KOPT-K1 (cell line): Measurements from ENCODE around the gene ONECUT1.

Experiments
- H3K27ac ChIP-seq: fragments of 200-600 bp; sonication (generic); 2 replicates; pipeline ENCODE4 v1.5.1; 2016; ENCODE audit warnings: antibody characterized with exemption, mild to moderate bottlenecking, low read depth, low read length; ENCODE audit not compliant: poor library complexity, severe bottlenecking
- H3K36me3 ChIP-seq: fragments of 200-600 bp; sonication (generic); 2 replicates; pipeline ENCODE4 v1.5.1; 2017; ENCODE audit warnings: antibody characterized with exemption, mild to moderate bottlenecking, low read length, moderate library complexity; ENCODE audit not compliant: insufficient read depth
- H3K9me3 ChIP-seq: fragments of 200-600 bp; sonication (generic); 2 replicates; pipeline ENCODE4 v1.5.1; 2017; ENCODE audit warnings: antibody characterized with exemption, low read length, mild to moderate bottlenecking; ENCODE audit not compliant: insufficient read depth, poor library complexity, severe bottlenecking

Gene ONECUT1

DNA sequence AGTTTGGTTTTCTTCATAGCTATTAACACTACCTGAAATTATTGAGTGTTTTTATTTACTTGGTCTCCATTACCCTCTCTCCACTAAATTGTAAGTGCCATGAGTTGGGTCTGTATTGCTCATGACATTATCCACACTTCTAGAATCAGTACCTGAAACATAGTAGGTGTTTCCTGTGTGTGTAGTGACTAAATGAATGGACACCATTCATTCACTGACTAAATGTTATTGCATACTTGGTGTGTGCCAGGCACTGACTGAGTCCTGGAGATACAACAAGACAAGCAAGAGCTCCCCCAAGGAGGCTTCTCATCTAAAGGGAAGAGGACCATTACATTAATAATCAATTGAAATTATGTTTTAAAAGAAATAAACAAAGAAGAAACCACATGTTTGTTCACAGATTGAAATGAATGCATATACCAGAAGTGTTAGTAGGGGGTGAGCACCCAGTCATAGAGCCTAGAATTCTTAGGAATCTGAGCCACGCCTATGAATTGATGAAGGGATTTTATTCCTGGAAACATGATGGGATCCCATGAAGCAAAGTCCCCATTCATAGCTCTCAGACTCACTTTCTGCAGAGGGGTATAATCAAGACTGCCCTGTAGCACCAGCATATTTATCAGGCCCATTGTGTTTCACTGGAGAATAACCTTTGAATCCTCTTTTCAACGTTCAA lies 79.3 kb downstream of the ONECUT1 start:
- no peaks in the 10 kb centered on the region for H3K36me3 ChIP-seq
- no peak overlapping the region for H3K27ac ChIP-seq
- no peaks in the 10 kb centered on the region for H3K9me3 ChIP-seq

DNA sequence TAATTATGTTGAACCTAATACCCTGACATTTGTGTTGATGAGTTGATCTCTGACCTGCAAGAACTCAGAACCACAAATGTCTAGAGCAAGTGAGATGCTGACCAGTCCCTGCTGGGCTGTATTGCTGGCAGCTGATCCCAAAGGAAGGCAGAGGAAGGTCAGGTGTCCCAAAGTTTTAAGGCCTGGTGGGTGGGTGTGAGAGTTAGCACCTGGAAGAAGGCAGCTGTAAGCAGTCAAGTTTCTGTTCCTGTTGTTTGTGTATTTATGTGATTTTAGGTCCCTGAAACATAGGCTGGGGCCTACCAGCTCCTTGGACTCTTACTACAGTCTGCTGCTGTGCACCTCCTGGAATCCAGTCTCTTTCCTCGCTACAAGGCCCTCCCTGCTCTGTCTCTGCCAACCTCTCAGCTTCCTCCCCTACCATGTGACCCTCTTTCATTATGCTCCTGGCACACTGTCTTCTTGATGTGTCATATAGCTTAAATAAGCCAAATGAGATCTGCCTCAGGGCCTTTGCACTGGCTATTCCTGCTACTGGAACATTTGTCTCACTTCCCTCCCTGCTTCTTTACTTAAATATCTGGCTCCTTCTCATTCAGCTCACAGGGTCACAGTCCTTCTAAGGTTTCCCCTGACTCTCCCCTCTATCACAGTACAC lies 80.0 kb downstream of the ONECUT1 start:
- no peaks in the 10 kb centered on the region for H3K9me3 ChIP-seq
- no peaks in the 10 kb centered on the region for H3K36me3 ChIP-seq
- H3K27ac ChIP-seq, result no peak overlapping the region

GRCh38 chr15:52709187-52709981 lies 80.8 kb downstream of the ONECUT1 start:
- H3K36me3 ChIP-seq, result no peaks in the 10 kb centered on the region
- no peak overlapping the region for H3K27ac ChIP-seq
- no peaks in the 10 kb centered on the region for H3K9me3 ChIP-seq
